HuH-7 (cell line): ENCODE data around the gene MRPS9.

Experiments
- DNase-seq: peaks from one replicate; pipeline ENCODE4 v3.0.0; 2011; ENCODE audit warnings: low spot score

The MRPS9 gene

DNA sequence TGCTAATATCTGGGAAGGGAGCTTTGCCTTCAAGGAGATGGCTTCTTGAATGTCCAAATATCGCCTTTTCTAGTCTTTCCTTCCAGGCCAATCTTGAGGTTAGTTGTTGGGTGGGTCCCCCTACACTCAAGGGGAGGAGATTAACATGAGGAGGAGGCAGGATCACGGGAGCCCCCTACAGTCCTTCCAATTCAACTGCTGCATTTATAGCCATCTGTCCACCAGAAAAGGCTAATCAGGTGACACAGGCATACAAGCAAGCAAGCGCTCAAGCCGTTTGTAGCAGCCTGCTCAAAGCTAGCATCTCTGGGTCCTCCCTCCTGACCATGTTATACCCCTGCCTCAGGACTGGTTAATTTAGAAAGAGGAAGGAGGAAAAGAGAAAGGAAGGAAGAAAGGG lies 87.6 kb downstream of the MRPS9 start:
- no peak for DNase-seq

DNA sequence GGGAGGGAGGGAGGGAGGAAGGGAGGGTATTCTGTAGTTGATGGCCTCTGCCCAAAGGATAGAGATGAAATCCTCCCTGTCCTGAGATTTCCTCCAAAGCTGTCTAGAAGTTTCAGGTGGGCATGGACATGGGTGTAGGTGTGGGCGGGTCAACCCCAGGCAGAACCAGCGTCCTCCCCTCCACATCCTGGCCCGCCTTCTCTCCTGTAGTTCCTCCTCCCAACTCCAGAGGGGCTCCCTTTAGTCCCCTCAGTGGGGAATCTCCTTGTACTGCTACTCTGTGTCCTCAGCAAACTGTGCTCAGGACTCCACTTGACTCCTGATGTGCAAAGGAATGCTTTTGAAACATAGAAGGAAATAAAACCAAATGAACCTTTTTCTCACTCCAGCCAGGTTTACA lies 88.1 kb downstream of the MRPS9 start:
- no peak for DNase-seq

DNA sequence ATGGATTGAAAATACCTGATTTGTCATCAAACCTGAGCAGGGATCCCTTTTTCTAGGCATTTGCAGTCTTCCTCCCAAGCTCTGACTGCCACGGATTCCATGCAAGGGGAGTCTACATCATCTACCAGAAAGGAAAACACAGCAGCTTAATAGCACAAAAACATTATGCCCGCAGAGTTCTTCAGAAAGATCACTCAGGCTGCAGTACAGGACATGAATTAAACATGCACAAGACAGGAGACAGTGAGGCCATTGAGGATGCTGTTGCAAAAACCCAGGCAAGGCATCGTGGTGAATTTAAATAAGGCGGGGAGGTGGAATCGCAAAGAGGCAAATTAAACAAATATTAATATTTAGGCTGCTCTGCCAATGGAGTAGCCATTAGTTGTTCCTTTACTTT lies 88.5 kb downstream of the MRPS9 start:
- no peak for DNase-seq

DNA sequence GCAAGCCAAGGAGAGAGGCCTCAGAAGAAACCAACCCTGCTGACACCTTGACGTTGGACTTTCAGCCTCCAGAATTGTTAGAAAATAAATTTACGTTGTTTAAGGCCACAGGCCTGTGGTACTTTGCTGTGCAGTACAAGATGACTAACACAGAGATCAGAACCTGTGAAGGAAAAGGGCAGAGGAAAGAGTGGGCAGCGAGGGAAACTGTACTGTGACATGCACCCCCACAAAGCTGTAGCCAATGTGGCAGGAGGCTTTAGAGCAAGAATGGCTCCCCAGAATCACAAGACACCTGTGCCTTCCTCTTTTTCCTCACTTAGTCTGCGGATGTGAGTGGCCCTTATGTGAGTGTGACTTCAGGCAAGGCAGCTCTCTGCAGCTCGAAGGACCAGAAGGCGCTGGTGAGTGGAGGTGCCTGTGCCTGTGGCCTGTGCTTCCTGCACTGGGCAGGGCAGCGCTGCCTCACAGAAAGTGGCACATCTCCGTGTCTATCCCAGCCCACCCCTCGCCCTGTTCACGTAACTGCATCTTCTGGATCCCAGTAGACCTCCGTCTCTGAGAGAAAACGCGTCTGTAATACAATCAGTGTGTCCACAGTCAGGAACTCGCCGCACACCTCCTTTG lies 89.5 kb downstream of the MRPS9 start:
- no peak for DNase-seq

DNA sequence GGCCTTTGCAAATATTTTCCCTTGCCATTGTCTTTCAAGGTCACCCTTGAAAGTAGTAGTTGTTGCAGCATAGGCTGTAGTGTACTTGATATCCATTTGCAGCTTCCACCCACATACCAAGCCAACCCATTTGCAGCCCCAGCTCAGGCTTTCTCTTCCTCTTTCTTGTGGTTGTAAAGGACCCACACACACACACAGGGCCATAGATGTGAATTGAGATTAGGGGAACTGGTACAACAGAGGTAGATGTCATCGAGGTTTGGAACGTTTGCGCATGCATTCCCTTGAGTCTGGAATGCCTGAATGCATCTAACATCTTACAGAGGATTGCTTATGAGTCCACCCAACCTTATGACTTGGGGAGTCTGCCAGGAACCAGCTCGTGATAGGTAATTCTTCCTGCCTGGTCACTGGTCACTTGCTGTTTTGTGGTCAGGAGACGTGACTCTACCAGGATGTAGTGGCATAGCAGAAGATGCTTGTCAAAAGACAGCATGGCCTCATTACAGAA lies 91.9 kb downstream of the MRPS9 start:
- no peak for DNase-seq

DNA sequence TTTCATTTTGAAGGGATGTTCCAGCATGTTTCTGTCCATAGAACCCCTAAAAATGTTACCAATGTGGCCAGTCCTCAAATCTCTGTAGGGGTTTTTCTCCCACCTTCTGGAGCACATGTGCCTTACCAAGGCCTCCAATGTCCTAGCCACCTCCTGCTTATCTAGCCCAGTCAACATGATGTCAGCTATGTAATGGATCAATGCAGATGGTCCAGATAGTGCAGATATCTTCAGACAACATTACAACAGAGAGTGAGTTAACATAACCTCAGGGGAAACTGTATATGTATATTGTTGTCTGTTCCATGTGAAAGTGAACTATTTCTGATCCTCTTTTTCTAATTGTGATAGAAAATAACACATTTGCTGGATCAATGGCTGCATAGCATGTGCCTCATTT lies 92.7 kb downstream of the MRPS9 start:
- DNase-seq: no peak

DNA sequence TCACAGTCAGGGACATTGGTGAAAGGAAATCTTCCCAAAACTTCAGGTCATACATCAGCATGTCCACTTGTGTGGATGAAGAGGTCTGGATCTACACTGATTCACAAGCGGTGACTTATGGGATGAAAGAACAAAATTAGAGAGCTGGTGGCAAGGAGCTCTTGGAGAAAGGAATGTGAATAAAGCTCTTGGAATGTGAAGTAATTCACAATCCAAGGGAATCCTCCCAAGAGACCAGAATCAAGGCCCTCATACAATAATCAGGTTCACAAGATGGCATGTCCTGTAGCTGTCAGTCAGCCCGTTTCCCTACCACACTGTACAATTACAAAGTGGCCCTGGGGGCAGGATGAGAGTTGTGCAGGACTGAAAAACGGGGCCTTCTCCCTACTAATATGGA lies 96.2 kb downstream of the MRPS9 start:
- no peak for DNase-seq

DNA sequence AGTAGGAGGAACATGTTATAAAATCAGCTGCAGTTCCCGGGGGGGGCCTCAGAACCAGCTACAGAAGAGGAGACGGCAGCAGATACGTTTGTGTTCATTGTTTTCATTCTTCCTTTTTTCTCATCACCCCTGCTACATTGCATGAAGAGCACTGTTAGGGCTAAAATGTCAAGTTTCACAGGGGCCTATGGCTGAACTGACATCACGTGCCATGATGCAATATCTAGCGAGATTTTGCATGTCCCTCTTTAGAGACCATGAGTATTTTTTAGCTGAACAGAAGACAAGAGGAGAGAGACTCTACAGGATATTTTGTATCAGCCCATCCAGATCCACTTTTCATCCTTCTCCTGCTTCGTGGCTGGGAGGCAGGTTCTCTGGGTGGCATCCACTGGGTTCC lies 97.6 kb downstream of the MRPS9 start:
- DNase-seq: no peak

DNA sequence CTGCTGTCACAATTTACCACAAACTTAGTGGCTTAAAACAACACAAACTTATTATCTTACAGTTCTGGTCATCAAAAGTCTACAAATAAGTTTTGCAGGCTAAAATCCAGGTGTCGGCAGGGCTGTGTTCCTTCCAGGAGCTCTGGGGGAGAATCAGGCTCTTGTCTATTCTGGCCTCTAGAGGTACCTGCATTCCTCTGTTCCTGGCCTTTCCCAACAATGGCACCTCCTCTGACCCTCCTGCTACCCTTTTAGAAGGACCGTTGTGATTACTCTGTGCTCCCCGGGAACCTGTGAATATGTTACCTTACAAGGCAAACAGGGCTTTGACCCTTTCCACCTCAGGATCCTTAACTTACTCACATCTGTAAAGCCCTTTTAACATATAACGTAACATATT lies 98.5 kb downstream of the MRPS9 start:
- DNase-seq: no peak

DNA sequence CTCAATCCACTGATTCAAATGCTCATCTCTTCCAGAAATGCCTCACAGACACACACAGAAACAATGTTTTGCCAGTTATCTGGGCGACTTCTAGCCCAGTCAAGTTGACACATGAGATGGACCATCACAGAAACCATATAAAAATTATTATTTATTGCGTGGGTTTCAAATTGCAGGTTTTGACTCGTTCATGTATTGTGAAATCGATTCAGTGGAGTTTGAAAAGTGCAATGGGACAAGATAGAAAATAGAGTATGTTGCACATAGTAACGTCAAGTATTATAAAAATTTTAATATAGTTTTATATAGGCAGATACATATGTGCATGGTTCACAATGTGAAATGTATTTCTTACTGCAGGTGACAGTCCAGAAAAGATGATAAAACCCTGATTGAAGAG lies 100.8 kb downstream of the MRPS9 start:
- DNase-seq: no peak

DNA sequence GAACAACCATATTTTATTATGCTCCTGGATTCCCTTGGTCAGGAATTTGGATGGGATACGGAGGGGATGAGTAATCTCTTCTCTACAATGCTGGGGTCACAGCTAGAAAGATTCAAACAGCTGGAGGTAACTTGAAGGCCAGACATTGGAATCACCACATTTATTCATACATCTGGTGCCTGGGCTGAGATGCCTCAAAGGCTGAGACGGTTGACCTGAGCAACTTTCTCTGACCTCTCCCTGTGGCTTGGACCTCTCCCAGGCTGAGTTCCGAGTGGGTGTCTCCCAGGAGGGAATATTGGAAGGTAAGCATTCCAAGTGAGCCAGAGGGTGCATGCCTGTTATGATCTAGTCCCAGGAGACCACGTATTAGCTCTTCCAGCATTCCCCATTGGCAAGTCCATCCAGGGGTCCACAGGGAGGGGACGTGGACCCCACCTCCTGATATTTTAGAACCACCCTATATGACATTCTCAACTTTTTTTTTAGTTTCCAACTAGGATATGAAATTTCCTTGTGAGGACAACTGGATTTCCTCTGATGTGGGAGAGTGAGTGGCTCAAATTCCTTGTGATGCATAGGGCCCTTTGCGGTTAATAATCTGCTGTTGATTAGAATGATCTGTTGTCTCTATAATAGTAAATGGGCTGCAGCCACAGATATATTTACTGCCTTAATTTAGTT lies 101.8 kb downstream of the MRPS9 start:
- DNase-seq: no peak

DNA sequence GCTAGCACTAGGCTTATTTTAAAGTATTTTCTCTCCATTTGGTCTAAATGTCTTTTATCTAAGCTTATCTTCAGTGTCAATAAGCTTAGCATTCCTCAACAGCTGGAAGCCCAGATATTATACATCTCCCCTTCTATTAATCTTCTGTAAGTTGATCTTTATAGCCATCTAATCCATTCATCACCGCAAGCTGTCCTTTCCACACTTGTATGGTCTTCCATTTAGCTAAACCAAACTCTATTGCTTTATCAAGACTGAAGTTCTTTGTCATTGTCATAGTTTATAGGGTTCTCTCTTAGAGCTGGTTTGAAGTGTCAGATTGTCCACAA lies 102.3 kb downstream of the MRPS9 start:
- DNase-seq: no peak

DNA sequence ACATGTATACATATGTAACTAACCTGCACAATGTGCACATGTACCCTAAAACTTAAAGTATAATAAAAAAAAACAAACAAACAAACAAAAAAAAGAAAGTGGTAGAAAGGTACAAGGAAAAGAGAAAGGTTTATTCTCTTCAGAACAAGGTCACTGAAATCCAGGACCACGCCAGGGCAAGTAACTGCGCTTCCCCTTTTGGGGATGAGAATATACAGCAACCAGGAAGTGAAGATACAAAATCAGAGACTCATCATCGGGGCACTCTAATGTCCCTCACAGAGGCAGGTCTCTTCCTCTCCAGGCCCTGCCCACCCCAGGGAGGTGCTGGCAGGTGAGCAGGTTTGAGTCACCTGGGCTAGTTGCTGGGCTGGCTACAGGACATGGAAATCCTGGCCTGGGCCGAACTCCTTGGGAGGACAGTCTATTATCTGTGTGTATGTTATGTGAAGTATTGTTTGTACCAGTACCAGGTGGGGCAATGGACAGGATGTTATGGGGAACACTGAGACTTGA lies 103.3 kb downstream of the MRPS9 start:
- no peak for DNase-seq

DNA sequence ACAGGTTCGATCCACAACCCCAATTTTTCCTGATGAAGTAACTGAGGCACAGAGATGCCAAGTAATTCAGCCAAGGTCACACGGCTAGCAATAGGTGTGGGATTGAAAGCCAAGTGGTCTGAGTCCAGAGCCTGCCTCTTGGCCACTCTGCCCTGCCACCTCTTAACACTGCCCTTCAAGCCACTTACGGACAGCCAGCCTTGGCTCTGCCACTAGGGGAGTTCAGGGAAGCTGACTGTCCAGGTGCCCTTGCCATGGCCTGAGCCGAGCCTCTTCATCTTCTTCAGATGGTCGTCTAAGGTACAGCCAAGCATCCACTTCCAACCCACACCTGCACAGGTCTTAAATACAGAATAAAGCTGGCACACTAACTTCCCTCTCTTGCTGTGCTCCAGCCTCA lies 104.4 kb downstream of the MRPS9 start:
- DNase-seq: no peak

DNA sequence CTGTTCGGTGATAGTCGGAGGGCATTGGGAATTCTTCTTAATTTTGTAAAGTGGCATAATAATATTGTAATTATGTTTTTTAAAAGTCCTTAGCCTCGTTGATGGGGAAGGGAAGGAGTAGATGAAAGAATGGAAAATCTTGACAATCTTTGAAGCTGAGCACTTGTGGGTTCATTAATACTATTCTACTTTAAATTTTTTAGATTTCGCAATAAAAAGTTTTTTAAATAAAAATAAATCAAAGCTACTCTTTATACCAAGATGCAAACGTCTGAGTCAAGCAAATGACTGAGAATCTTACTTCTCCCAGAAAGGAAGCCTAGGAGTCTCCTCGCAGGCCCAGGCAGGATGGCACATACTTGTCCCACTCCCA lies 105.2 kb downstream of the MRPS9 start:
- no peak for DNase-seq

DNA sequence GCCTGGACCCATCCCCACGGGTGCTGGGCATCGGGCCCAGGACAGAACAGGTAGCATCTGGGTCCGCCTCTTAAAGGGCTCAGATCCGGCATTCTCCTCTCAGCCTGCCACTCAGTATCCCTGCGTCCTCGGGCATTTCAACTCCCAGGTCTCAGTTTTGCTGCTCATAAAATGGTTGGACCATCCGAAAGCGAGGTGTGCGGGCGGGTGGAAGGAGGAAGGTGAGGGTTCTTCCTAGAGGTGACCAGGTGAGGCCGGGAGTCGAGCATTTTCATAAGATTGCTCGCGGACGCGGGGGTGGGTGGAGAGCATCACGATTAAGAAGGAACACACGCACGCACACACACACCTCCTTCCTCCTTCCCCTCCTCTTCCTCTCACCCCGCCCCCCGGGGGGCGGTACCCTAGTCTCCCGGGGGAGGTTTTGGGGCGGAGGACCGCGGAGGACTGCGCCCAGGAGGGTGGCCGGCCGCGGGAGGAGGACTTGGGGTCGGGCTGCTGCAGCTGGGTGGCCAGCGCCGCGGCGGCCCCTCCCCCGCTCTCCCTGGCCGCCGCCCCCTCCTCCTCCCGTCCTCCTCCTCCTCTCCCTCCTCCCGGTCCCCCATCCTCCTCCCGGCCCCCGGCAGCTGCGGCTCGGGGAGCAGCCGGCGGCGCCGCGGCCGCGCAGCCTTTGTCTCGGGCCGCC lies 105.7 kb downstream of the MRPS9 start:
- DNase-seq: no peak

DNA sequence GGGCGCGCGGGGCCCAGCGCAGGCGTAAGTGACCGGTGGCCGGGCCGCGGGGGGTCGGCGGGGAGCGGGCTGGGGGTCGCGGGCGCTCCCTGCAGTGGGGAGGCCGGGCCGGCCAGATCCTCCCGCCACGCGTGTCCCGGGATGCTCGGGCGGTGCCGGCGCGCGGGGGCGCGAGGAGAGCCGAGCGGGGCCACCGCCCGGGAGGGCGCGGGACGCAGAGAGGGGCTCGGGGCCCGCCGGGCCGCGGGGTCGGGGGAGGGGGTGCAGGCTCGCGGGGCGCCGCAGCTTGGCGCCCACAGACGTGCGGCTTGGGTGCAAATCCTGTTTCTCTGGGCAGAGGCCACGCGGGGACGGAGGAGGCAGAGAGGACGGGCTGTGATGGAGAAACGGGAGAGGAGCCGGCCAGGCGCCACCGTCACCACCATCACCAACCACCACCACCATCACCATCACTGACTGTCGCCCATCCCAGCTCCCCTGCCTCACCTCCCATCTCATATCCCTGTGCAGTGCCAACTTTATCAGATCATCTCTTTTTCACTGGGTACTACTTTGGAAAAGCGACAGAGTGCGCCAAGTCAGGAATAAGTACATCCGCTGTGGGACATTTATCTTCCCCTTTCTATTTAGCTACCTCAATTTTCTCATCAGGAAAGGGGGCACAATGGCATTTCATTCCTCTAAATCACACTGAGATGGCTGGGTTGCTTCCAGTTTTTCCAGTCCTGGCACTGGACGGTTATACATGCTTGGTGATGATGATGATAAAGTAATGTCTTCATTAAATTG lies 106.5 kb downstream of the MRPS9 start:
- DNase-seq: no peak

DNA sequence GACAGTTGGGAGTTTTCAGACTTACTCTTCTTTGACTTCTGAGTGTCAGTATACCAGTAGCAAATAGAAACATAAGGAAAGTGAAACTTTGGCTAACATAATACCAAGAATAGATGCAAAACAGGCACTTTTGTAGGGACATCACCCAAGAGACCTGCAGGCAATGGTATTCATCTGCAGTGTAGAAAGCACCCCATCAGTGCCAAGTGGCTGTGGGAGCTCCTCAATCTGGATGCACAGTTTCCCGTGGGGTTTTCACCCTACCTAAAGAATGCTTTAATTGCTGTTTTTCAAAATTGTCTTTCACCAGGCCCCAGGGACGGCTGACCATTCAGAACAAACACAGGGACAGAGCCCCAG lies 107.1 kb downstream of the MRPS9 start:
- DNase-seq: no peak

DNA sequence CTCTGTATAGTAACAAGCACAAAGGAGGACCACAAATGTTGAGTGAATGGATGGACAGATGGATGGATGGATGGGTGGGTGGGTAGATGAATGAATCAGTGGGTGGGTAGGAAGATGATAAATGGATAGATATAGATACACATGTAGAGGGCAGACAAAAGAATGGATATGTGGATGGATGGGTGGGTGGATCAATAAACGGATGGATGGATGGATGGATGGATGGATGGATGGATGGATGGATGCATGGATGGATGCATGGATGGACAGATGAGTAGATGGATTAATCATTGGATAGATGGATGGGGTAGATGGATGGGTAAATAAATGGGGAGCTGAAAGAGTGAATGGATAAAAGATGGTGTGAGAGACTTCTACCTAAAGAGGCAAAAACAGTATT lies 111.4 kb downstream of the MRPS9 start:
- no peak for DNase-seq
